Gastroesophageal sphincter (tissue), 3 donors: ENCODE data around the gene ANKRD13D.

ENCODE experiments used
- CTCF ChIP-seq, 4 experiments: fragments of 200-600 bp in 2 of 4; fragments of 450-650 bp in 2 of 4; sonication (generic) in 1 of 4; IDR thresholded peaks; one replicate each; pipeline ENCODE4 v1.5.1; 2017 to 2019; ENCODE audit warnings: antibody characterized with exemption in 4 of 4, mild to moderate bottlenecking in 2 of 4, moderate library complexity in 2 of 4
- EP300 ChIP-seq: sonication (generic); formaldehyde crosslinking; IDR thresholded peaks from one replicate; pipeline ENCODE4 v1.6.1; 2017; ENCODE audit warnings: antibody characterized with exemption, mild to moderate bottlenecking
- POLR2A ChIP-seq, 2 donors: fragments of 450-650 bp; IDR thresholded peaks; one replicate each; pipeline ENCODE4 v1.6.1; 2017; ENCODE audit warnings: antibody characterized with exemption in 2 of 2, mild to moderate bottlenecking in 2 of 2, moderate library complexity in 1 of 2

DNA sequence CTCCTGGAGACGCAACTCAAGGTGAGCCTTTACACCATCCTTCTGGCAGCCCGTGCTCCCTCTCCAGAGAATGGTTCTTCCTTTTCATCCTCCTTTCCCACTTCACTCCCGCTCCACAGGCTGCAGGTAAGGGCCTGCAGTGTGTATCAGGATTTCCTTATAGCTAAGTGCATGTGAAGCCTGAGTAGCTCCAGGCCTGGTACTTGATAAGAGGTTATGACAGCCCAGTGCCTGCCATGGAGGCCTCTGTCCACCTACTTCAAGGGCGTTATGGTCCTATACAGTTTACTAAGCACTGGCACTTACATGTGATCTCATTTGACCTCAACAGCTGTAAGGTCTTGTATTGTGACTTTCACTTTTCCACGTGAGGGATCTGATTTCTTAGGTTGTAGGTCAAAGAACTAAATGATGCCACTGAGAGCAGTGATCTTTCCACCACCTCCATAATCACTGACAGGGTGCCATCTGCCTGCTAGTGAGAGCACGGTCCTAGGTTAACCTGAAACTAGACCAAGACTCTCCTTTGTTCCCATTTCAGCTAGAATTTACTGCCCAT is 32.3 kb downstream of the ANKRD13D start:
- no peak for TF ChIP-seq EP300
- no peak for TF ChIP-seq POLR2A (IDR thresholded peaks at IDR 0.05)
- TF ChIP-seq CTCF (IDR thresholded peaks at IDR 0.05), result no peak
